GM12878 (cell line): ENCODE results near the gene SCN5A. TPM values are rescaled to one million over a fixed set of nuclear protein-coding genes. Genes with fewer than 3 reads are reported as not detected.

Experiments used
- ATAC-seq: fragments of 200-7000 bp; cut with Tn5 transposase; 3 replicates; pipeline ENCODE4 v1.9.1; 2020; ENCODE audit warnings: mild to moderate bottlenecking, moderate library complexity
- BruUV-seq: library from RNA; stranded (reverse); fragments of 400-500 nt; replicated peaks from 2 replicates; lab custom pipeline; 2021; lab: Mats Ljungman, UMichigan
- CTCF ChIA-PET: fragments of 300-600 bp; sonication (Branson Sonifier 250); formaldehyde crosslinking; extraction: SDS; loops from one replicate; lab custom pipeline; 2021; ENCODE audit warnings: inconsistent platforms; lab: Yijun Ruan, JAX
- POLR2A ChIA-PET: fragments of 350-600 bp; formaldehyde crosslinking; extraction: SDS; loops from one replicate; lab custom pipeline; 2021; ENCODE audit warnings: inconsistent platforms; lab: Charles Lee
- RAD21 ChIA-PET: fragments of 300-600 bp; sonication (Branson Sonifier 250); formaldehyde crosslinking; loops from one replicate; lab custom pipeline; 2023; ENCODE audit warnings: antibody characterized with exemption; ENCODE audit not compliant: unreplicated experiment; lab: Charles Lee
- SMC1A ChIA-PET: fragments of 300-600 bp; sonication (Branson Sonifier 250); formaldehyde crosslinking; loops from one replicate; lab custom pipeline; 2023; ENCODE audit not compliant: unreplicated experiment, uncharacterized antibody; lab: Charles Lee
- DNase-seq: peaks from one replicate; pipeline ENCODE4 v3.0.0-alpha.2; 2011; ENCODE audit warnings: low read depth, low spot score
- FAIRE-seq: peaks from 3 replicates; lab custom pipeline; 2011; peaks lifted over from hg19 to GRCh38; lab: Jason Lieb, UNC
- H2AFZ ChIP-seq: 2 replicates; pipeline ENCODE4 v1.6.0; 2011; ENCODE audit warnings: low read depth, low read length, control low read depth; ENCODE audit not compliant: control insufficient read depth
- H3K27ac ChIP-seq: 2 replicates; pipeline ENCODE4 v1.5.1; 2011; ENCODE audit warnings: control low read depth; ENCODE audit not compliant: control insufficient read depth, insufficient read depth
- H3K27me3 ChIP-seq, 2 experiments: replicated peaks in 1 of 2; 2 replicates each; pipeline versions ENCODE4 v1.6.0 to v1.6.1; 2011; ENCODE audit warnings: low read length in 1 of 2; ENCODE audit not compliant: control insufficient read depth in 2 of 2, insufficient read depth in 2 of 2
- H3K36me3 ChIP-seq, 2 experiments: 2 replicates each; pipeline ENCODE4 v1.5.1; 2011; ENCODE audit warnings: low read length in 1 of 2; ENCODE audit not compliant: control insufficient read depth in 2 of 2, insufficient read depth in 2 of 2
- H3K4me1 ChIP-seq: 2 replicates; pipeline ENCODE4 v1.6.1; 2011; ENCODE audit warnings: mild to moderate bottlenecking, low read length, moderate library complexity, mixed read lengths; ENCODE audit not compliant: control insufficient read depth, insufficient read depth
- H3K4me2 ChIP-seq: 2 replicates; pipeline ENCODE4 v1.6.0; 2011; ENCODE audit warnings: control low read depth; ENCODE audit not compliant: control insufficient read depth, insufficient read depth
- H3K4me3 ChIP-seq: fragments of 200-600 bp; sonication (generic); 2 replicates; pipeline ENCODE4 v1.5.1; 2016
- H3K79me2 ChIP-seq: 2 replicates; pipeline ENCODE4 v1.6.0; 2011; ENCODE audit warnings: low read length; ENCODE audit not compliant: control insufficient read depth, insufficient read depth
- H3K9ac ChIP-seq: 2 replicates; pipeline ENCODE4 v1.8.0; 2011; ENCODE audit warnings: low read length, control low read depth, mixed read lengths; ENCODE audit not compliant: control insufficient read depth, insufficient read depth
- H3K9me3 ChIP-seq: replicated peaks from 3 replicates; pipeline ENCODE4 v1.5.1; 2011; ENCODE audit warnings: mild to moderate bottlenecking, low read length; ENCODE audit not compliant: control insufficient read depth, insufficient read depth
- H4K20me1 ChIP-seq: 2 replicates; pipeline ENCODE4 v1.6.0; 2011; ENCODE audit not compliant: control insufficient read depth, insufficient read depth
- DPF2 ChIP-seq: fragments of 450-650 bp; IDR thresholded peaks from 2 replicates; pipeline ENCODE4 v1.6.1; 2017; ENCODE audit warnings: mild to moderate bottlenecking
- IKZF2 ChIP-seq, 2 experiments: fragments of 450-650 bp; IDR thresholded peaks; 2 replicates each; pipeline ENCODE4 v1.6.1; 2017; ENCODE audit warnings: mild to moderate bottlenecking in 2 of 2, moderate library complexity in 2 of 2
- KAT2A ChIP-seq: conservative IDR thresholded peaks from 2 replicates; pipeline ENCODE4 v1.6.1; 2011; ENCODE audit warnings: low read depth, low read length; ENCODE audit not compliant: control insufficient read depth
- LARP7 ChIP-seq: fragments of 450-650 bp; IDR thresholded peaks from 2 replicates; pipeline ENCODE4 v1.6.1; 2017; ENCODE audit warnings: mild to moderate bottlenecking
- RAD51 ChIP-seq: fragments of 450-650 bp; IDR thresholded peaks from 2 replicates; pipeline ENCODE4 v1.6.1; 2016; ENCODE audit warnings: moderate library complexity, mild to moderate bottlenecking, inconsistent platforms
- RELA ChIP-seq: fragments of 450-650 bp; IDR thresholded peaks from 2 replicates; pipeline ENCODE4 v1.8.0; 2014; ENCODE audit warnings: borderline replicate concordance; ENCODE audit not compliant: partially characterized antibody
- SMC3 ChIP-seq: IDR thresholded peaks from 2 replicates; pipeline ENCODE4 v1.6.1; 2011; ENCODE audit warnings: low read length, improper control_type of control experiment, borderline replicate concordance
- SRF ChIP-seq, 2 experiments: IDR thresholded peaks; 2 replicates each; pipeline ENCODE4 v1.6.1; 2011; ENCODE audit warnings: low read depth in 2 of 2, low read length in 2 of 2, mild to moderate bottlenecking in 1 of 2, moderate library complexity in 1 of 2
- STAT1 ChIP-seq: fragments of 450-650 bp; conservative IDR thresholded peaks from 2 replicates; pipeline ENCODE4 v1.6.1; 2014; ENCODE audit warnings: antibody characterized with exemption, mild to moderate bottlenecking
- WGBS: methylation state at CpG from one replicate; pipeline ENCODE4 v1.1.6; 2016; ENCODE audit warnings: low lambda C conversion rate; ENCODE audit not compliant: insufficient replicate concordance, insufficient coverage; ENCODE audit errors: missing lambda C conversion rate; 5-methylcytosine and 5-hydroxymethylcytosine counted together
- in situ Hi-C: fragments of 300-500 bp; cut with MboI; formaldehyde crosslinking; loops from 9 replicates; pipeline ENCODE4 v1.14.3; 2018; ENCODE audit warnings: mixed read lengths
- intact Hi-C: fragments of 100-400 bp; cut with micrococcal nuclease; formaldehyde crosslinking; loops from one replicate; pipeline ENCODE4 v1.14.2; 2022; ENCODE audit not compliant: unreplicated experiment
- polyA plus RNA-seq, 11 experiments: library from polyadenylated mRNA; depleted of rRNA in 4 of 11; unstranded in 6 of 11; stranded (reverse) in 5 of 11; fragments of >200 nt; fragmentation: Nextera tagmentation in 4 of 11; fragmentation: Illumina TruSeq in 1 of 11; extraction: Ambion mirVana in 4 of 11; extraction: Trizol in 1 of 11; gene quantifications; 1 replicate in 1 of 11; 2 replicates in 10 of 11; pipeline versions ENCODE4 v1.2.1 to v1.2.3, GENCODE V29; 2011 to 2016; ENCODE audit warnings: inconsistent platforms in 2 of 11, missing spikeins in 2 of 11, low read depth in 1 of 11
- total RNA-seq, 4 experiments: library from RNA; depleted of rRNA in 3 of 4; stranded (reverse); fragments of >200 nt in 3 of 4; fragmentation: Illumina TruSeq in 1 of 4; extraction: Trizol in 1 of 4; gene quantifications; 2 replicates each; pipeline versions ENCODE4 v1.2.1 to v1.2.3, GENCODE V29; 2013 to 2021
- TF ChIP-seq, protein P1 (sequence below): fragments of 150-350 bp; IDR thresholded peaks from 2 replicates; pipeline ENCODE4 v1.6.1; 2016; ENCODE audit warnings: low read depth, low read length

The SCN5A gene
- total and polyA plus RNA-seq, 10 of the 15 experiments (the other 5 are each of a cell fraction or from before 2014, with no cell fraction given), result not detected

DNA sequence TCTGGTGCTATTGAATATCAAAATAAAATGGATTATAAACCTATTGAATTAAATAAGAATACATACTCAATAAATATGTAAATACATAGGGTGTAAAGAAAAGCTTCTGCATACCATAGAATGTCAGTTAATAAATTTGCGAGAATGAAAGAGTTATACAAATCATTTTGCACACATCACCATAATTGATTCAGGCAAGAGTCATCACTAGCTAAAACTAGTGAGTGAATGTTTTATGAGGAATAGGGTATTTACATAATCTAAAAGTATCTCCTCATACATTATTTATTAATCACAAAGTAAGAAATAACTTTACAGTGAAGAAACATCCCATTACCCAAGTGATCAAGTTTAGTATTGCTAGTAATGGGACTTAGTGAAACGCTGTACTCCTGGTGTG is 139.8 kb downstream of the SCN5A start:
- H2AFZ ChIP-seq, result no peak overlapping the region
- no peaks in the 10 kb centered on the region for H4K20me1 ChIP-seq
- SMC1A ChIA-PET, result interaction anchor here (3.1 kb wide), 1 partner anchor 11 kb away, joined by 21 read pairs; no protein-coding TSS in a partner anchor
- DNase-seq (no peak), ATAC-seq (no peak), FAIRE-seq (no peak)
- peaks cover 3% of the 10 kb centered on the region; the same call in 1 of the 2 replicates for H3K4me1 ChIP-seq
- TF ChIP-seq SMC3 (no peak), SRF (IDR thresholded peaks at IDR 0.05; ENCODE audit: low read depth in 2 of 2, low read length in 2 of 2) (no peak), RELA (no peak), RAD51 (no peak), DPF2 (no peak), LARP7 (no peak), IKZF2 (IDR thresholded peaks at IDR 0.05) (no peak), KAT2A (no peak), STAT1 (no peak)
- TF ChIP-seq, protein P1, sequence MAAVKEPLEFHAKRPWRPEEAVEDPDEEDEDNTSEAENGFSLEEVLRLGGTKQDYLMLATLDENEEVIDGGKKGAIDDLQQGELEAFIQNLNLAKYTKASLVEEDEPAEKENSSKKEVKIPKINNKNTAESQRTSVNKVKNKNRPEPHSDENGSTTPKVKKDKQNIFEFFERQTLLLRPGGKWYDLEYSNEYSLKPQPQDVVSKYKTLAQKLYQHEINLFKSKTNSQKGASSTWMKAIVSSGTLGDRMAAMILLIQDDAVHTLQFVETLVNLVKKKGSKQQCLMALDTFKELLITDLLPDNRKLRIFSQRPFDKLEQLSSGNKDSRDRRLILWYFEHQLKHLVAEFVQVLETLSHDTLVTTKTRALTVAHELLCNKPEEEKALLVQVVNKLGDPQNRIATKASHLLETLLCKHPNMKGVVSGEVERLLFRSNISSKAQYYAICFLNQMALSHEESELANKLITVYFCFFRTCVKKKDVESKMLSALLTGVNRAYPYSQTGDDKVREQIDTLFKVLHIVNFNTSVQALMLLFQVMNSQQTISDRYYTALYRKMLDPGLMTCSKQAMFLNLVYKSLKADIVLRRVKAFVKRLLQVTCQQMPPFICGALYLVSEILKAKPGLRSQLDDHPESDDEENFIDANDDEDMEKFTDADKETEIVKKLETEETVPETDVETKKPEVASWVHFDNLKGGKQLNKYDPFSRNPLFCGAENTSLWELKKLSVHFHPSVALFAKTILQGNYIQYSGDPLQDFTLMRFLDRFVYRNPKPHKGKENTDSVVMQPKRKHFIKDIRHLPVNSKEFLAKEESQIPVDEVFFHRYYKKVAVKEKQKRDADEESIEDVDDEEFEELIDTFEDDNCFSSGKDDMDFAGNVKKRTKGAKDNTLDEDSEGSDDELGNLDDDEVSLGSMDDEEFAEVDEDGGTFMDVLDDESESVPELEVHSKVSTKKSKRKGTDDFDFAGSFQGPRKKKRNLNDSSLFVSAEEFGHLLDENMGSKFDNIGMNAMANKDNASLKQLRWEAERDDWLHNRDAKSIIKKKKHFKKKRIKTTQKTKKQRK, result no peak
- peaks cover 0 to 7% of the 10 kb centered on the region in 2 experiments; a peak in 2 of 4 replicates for H3K36me3 ChIP-seq
- no TSS peak for BruUV-seq
- in situ Hi-C loops, result no loop called here
- no peaks in the 10 kb centered on the region for H3K9me3 ChIP-seq
- H3K4me3 ChIP-seq, result no peak overlapping the region
- RAD21 ChIA-PET, result interaction anchor here (1.2 kb wide), 1 partner anchor 13 kb away, joined by 5 read pairs; the partner anchor contains the start of gene EXOG
- H3K27ac ChIP-seq, result no peak overlapping the region
- no peak overlapping the region for H3K4me2 ChIP-seq
- WGBS, result 98% methylated on average over 2 of the region's 2 CpGs
- POLR2A ChIA-PET, result interaction anchor here (0.9 kb wide), 1 partner anchor 13 kb away, joined by 7 read pairs; no protein-coding TSS in a partner anchor
- no peak overlapping the region for H3K9ac ChIP-seq
- CTCF ChIA-PET, result interaction anchor here (1.5 to 8.6 kb wide), 2 partner anchors 10 to 13 kb away, joined by 7 to 120 read pairs; partner anchors contain the start of gene EXOG
- no peaks in the 10 kb centered on the region for H3K79me2 ChIP-seq
- no peaks in the 10 kb centered on the region for H3K27me3 ChIP-seq
- intact Hi-C loops, result no loop called here
